H1 (cell line): ENCODE results near the gene MUC7. TPM values are rescaled to one million over a fixed set of nuclear protein-coding genes. Genes with fewer than 3 reads are reported as not detected.

ENCODE experiments used
- polyA plus RNA-seq, 7 experiments: library from polyadenylated mRNA; depleted of rRNA in 3 of 7; stranded (reverse) in 5 of 7; unstranded in 2 of 7; fragments of >200 nt in 5 of 7; fragments of 200-250 nt in 2 of 7; gene quantifications; 1 replicate in 5 of 7; 2 replicates in 1 of 7; 4 replicates in 1 of 7; pipeline versions ENCODE4 v1.2.1 to v1.2.3, GENCODE V29; 2011 to 2013; ENCODE audit warnings: missing spikeins in 2 of 7, mixed read lengths in 2 of 7
- total RNA-seq: library from RNA; stranded (reverse); fragmentation: NEBNext Ultra II Directional; extraction: Animal tissue kit (Norgen Biotek cat#: 25700); gene quantifications from 2 replicates; pipeline ENCODE4 v1.2.1, GENCODE V29; 2021
- TF ChIP-seq, protein P1 (sequence below): IDR thresholded peaks from 2 replicates; pipeline ENCODE4 v1.6.1; 2012; ENCODE audit warnings: low read length, inconsistent platforms
- TF ChIP-seq, protein P2 (sequence below): IDR thresholded peaks from 2 replicates; pipeline ENCODE4 v1.6.1; 2011; ENCODE audit warnings: low read length, improper control_type of control experiment

The MUC7 gene
- total and polyA plus RNA-seq, 2 of the 8 experiments (the other 6 are each of a cell fraction or from before 2014, with no cell fraction given), result not detected

DNA sequence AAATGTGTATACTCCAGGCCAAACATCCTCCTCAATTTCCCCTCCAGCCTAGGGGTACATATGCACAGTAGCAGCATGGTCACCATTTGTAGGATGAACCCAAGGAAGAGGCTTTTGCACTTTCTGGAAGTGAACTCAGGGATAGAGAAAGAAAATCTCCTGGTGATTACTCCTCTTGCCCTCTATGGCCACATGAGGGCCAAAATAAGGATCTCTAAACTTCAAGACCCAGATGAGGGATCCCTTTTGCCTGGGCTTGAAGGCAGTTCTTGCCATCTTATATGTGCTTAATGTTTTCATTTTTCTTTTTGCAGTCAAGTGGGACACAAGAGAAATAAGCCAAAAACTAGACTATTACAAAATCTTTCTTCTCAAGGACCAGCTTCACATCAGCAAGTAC lies 29.5 kb upstream of the MUC7 start (continued):
- TF ChIP-seq, protein P1, sequence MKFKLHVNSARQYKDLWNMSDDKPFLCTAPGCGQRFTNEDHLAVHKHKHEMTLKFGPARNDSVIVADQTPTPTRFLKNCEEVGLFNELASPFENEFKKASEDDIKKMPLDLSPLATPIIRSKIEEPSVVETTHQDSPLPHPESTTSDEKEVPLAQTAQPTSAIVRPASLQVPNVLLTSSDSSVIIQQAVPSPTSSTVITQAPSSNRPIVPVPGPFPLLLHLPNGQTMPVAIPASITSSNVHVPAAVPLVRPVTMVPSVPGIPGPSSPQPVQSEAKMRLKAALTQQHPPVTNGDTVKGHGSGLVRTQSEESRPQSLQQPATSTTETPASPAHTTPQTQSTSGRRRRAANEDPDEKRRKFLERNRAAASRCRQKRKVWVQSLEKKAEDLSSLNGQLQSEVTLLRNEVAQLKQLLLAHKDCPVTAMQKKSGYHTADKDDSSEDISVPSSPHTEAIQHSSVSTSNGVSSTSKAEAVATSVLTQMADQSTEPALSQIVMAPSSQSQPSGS, result no peak
- TF ChIP-seq, protein P2, sequence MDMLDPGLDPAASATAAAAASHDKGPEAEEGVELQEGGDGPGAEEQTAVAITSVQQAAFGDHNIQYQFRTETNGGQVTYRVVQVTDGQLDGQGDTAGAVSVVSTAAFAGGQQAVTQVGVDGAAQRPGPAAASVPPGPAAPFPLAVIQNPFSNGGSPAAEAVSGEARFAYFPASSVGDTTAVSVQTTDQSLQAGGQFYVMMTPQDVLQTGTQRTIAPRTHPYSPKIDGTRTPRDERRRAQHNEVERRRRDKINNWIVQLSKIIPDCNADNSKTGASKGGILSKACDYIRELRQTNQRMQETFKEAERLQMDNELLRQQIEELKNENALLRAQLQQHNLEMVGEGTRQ, result no peak
- TF ChIP-seq, all 59 proteins: peak for 0
